HCT116 (cell line): ENCODE results near the gene SMYD3.

Experiments
- CTCF ChIP-seq, 3 experiments: fragments of 200-600 bp in 1 of 3; sonication (generic) in 1 of 3; IDR thresholded peaks in 2 of 3; conservative IDR thresholded peaks in 1 of 3; 2 replicates each; pipeline ENCODE4 v1.5.1; 2012 to 2017; ENCODE audit warnings: low read depth in 2 of 3, low read length in 2 of 3, antibody characterized with exemption in 1 of 3, borderline replicate concordance in 1 of 3, control low read depth in 1 of 3, mild to moderate bottlenecking in 1 of 3, mixed read lengths in 1 of 3, mixed run types in 1 of 3, moderate library complexity in 1 of 3; ENCODE audit not compliant: insufficient read depth in 1 of 3
- EZH2 ChIP-seq: fragments of 200-600 bp; sonication (generic); IDR thresholded peaks from 2 replicates; pipeline ENCODE4 v1.6.1; 2017; ENCODE audit warnings: antibody characterized with exemption, mixed run types
- FOSL1 ChIP-seq: IDR thresholded peaks from 2 replicates; pipeline ENCODE4 v1.6.1; 2012; ENCODE audit warnings: low read depth

GRCh38 chr1:246069581-246069980 lies 437.5 kb downstream of the SMYD3 start:
- TF ChIP-seq CTCF (IDR thresholded peaks at IDR 0.05 in 2 of 3, conservative IDR thresholded peaks at IDR 0.05 in 1 of 3; ENCODE audit: borderline replicate concordance in 1 of 3, insufficient read depth in 1 of 3, low read depth in 2 of 3, low read length in 2 of 3) (no peak), EZH2 (no peak), FOSL1 (no peak)
